Peyer's patch (tissue), 4 donors: ENCODE measurements around the gene ABHD12B.

ENCODE experiments used
- POLR2A ChIP-seq, 2 donors: fragments of 450-650 bp; IDR thresholded peaks; one replicate each; pipeline ENCODE4 v1.5.1; 2017; ENCODE audit warnings: antibody characterized with exemption in 2 of 2, mild to moderate bottlenecking in 2 of 2, moderate library complexity in 2 of 2
- TF ChIP-seq, protein P1 (sequence below), 6 experiments: fragments of 450-650 bp in 4 of 6; fragments of 200-600 bp in 2 of 6; sonication (generic) in 1 of 6; IDR thresholded peaks; one replicate each; pipeline ENCODE4 v1.5.1; 2017 to 2019; ENCODE audit warnings: antibody characterized with exemption in 6 of 6, mild to moderate bottlenecking in 3 of 6, moderate library complexity in 1 of 6

GRCh38 chr14:50837850-50838470 lies 33.9 kb upstream of the ABHD12B start:
- TF ChIP-seq, protein P1, sequence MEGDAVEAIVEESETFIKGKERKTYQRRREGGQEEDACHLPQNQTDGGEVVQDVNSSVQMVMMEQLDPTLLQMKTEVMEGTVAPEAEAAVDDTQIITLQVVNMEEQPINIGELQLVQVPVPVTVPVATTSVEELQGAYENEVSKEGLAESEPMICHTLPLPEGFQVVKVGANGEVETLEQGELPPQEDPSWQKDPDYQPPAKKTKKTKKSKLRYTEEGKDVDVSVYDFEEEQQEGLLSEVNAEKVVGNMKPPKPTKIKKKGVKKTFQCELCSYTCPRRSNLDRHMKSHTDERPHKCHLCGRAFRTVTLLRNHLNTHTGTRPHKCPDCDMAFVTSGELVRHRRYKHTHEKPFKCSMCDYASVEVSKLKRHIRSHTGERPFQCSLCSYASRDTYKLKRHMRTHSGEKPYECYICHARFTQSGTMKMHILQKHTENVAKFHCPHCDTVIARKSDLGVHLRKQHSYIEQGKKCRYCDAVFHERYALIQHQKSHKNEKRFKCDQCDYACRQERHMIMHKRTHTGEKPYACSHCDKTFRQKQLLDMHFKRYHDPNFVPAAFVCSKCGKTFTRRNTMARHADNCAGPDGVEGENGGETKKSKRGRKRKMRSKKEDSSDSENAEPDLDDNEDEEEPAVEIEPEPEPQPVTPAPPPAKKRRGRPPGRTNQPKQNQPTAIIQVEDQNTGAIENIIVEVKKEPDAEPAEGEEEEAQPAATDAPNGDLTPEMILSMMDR (IDR thresholded peaks at IDR 0.05): no peak
- no peak for TF ChIP-seq POLR2A (IDR thresholded peaks at IDR 0.05)
